HG03571 (cell line): ENCODE results near the gene CPSF3.
"Not testable (repeated sequence)": the region's sequence is repeated elsewhere in the genome, so short reads cannot be mapped to it uniquely, and the experiment has no call there.

Experiments
- ATAC-seq: cut with Tn5 transposase; IDR thresholded peaks from one replicate; pipeline ENCODE4 v1.9.1; 2021; ENCODE audit not compliant: unreplicated experiment

Gene CPSF3

GRCh38 chr2:9392898-9393765 is 30.3 kb upstream of the CPSF3 start:
- no peak for ATAC-seq

- no peak for ATAC-seq
Observed at GRCh38 chr2:9394816-9395215, 28.6 kb upstream of the CPSF3 start.

GRCh38 chr2:9397201-9397600 is 26.3 kb upstream of the CPSF3 start:
- ATAC-seq = no peak

- ATAC-seq = not testable (repeated sequence)
Observed at GRCh38 chr2:9398251-9398650, 25.2 kb upstream of the CPSF3 start.

- no peak for ATAC-seq
Observed at GRCh38 chr2:9398881-9399780, 24.3 kb upstream of the CPSF3 start.

GRCh38 chr2:9400268-9401058 is 23.0 kb upstream of the CPSF3 start:
- ATAC-seq = no peak

GRCh38 chr2:9401059-9401547 is 22.4 kb upstream of the CPSF3 start:
- no peak for ATAC-seq

- ATAC-seq = no peak
Observed at GRCh38 chr2:9401646-9402371, 21.6 kb upstream of the CPSF3 start.

GRCh38 chr2:9403924-9404323 is 19.5 kb upstream of the CPSF3 start:
- ATAC-seq = no peak

- no peak for ATAC-seq
Observed at GRCh38 chr2:9404451-9404850, 19.0 kb upstream of the CPSF3 start.

- ATAC-seq = no peak
Observed at GRCh38 chr2:9405636-9406035, 17.8 kb upstream of the CPSF3 start.

- ATAC-seq = no peak
Observed at GRCh38 chr2:9406529-9407362, 16.7 kb upstream of the CPSF3 start.

- no peak for ATAC-seq
Observed at GRCh38 chr2:9407363-9407811, 16.1 kb upstream of the CPSF3 start.

- no peak for ATAC-seq
Observed at GRCh38 chr2:9408641-9409151, 14.8 kb upstream of the CPSF3 start.

GRCh38 chr2:9410108-9410507 is 13.3 kb upstream of the CPSF3 start:
- no peak for ATAC-seq

- ATAC-seq = no peak
Observed at GRCh38 chr2:9412781-9413180, 10.7 kb upstream of the CPSF3 start.

GRCh38 chr2:9415516-9416169 is 7.8 kb upstream of the CPSF3 start:
- ATAC-seq = no peak

GRCh38 chr2:9416267-9416961 is 7.0 kb upstream of the CPSF3 start:
- no peak for ATAC-seq
